GM12878 (cell line): ENCODE results near the gene STK17A. TPM values are rescaled to one million over a fixed set of nuclear protein-coding genes. Genes with fewer than 3 reads are reported as not detected.

Source experiments
- ATAC-seq: fragments of 200-7000 bp; cut with Tn5 transposase; 3 replicates; pipeline ENCODE4 v1.9.1; 2020; ENCODE audit warnings: mild to moderate bottlenecking, moderate library complexity
- BruUV-seq: library from RNA; stranded (reverse); fragments of 400-500 nt; replicated peaks from 2 replicates; lab custom pipeline; 2021; lab: Mats Ljungman, UMichigan
- CTCF ChIA-PET: fragments of 300-600 bp; sonication (Branson Sonifier 250); formaldehyde crosslinking; extraction: SDS; loops from one replicate; lab custom pipeline; 2021; ENCODE audit warnings: inconsistent platforms; lab: Yijun Ruan, JAX
- POLR2A ChIA-PET: fragments of 350-600 bp; formaldehyde crosslinking; extraction: SDS; loops from one replicate; lab custom pipeline; 2021; ENCODE audit warnings: inconsistent platforms; lab: Charles Lee
- RAD21 ChIA-PET: fragments of 300-600 bp; sonication (Branson Sonifier 250); formaldehyde crosslinking; loops from one replicate; lab custom pipeline; 2023; ENCODE audit warnings: antibody characterized with exemption; ENCODE audit not compliant: unreplicated experiment; lab: Charles Lee
- SMC1A ChIA-PET: fragments of 300-600 bp; sonication (Branson Sonifier 250); formaldehyde crosslinking; loops from one replicate; lab custom pipeline; 2023; ENCODE audit not compliant: unreplicated experiment, uncharacterized antibody; lab: Charles Lee
- DNase-seq: peaks from one replicate; pipeline ENCODE4 v3.0.0-alpha.2; 2011; ENCODE audit warnings: low read depth, low spot score
- FAIRE-seq: peaks from 3 replicates; lab custom pipeline; 2011; peaks lifted over from hg19 to GRCh38; lab: Jason Lieb, UNC
- H2AFZ ChIP-seq: 2 replicates; pipeline ENCODE4 v1.6.0; 2011; ENCODE audit warnings: low read depth, low read length, control low read depth; ENCODE audit not compliant: control insufficient read depth
- H3K27ac ChIP-seq: 2 replicates; pipeline ENCODE4 v1.5.1; 2011; ENCODE audit warnings: control low read depth; ENCODE audit not compliant: control insufficient read depth, insufficient read depth
- H3K27me3 ChIP-seq, 2 experiments: replicated peaks in 1 of 2; 2 replicates each; pipeline versions ENCODE4 v1.6.0 to v1.6.1; 2011; ENCODE audit warnings: low read length in 1 of 2; ENCODE audit not compliant: control insufficient read depth in 2 of 2, insufficient read depth in 2 of 2
- H3K36me3 ChIP-seq, 2 experiments: 2 replicates each; pipeline ENCODE4 v1.5.1; 2011; ENCODE audit warnings: low read length in 1 of 2; ENCODE audit not compliant: control insufficient read depth in 2 of 2, insufficient read depth in 2 of 2
- H3K4me1 ChIP-seq: 2 replicates; pipeline ENCODE4 v1.6.1; 2011; ENCODE audit warnings: mild to moderate bottlenecking, low read length, moderate library complexity, mixed read lengths; ENCODE audit not compliant: control insufficient read depth, insufficient read depth
- H3K4me2 ChIP-seq: 2 replicates; pipeline ENCODE4 v1.6.0; 2011; ENCODE audit warnings: control low read depth; ENCODE audit not compliant: control insufficient read depth, insufficient read depth
- H3K4me3 ChIP-seq: fragments of 200-600 bp; sonication (generic); 2 replicates; pipeline ENCODE4 v1.5.1; 2016
- H3K79me2 ChIP-seq: 2 replicates; pipeline ENCODE4 v1.6.0; 2011; ENCODE audit warnings: low read length; ENCODE audit not compliant: control insufficient read depth, insufficient read depth
- H3K9ac ChIP-seq: 2 replicates; pipeline ENCODE4 v1.8.0; 2011; ENCODE audit warnings: low read length, control low read depth, mixed read lengths; ENCODE audit not compliant: control insufficient read depth, insufficient read depth
- H3K9me3 ChIP-seq: replicated peaks from 3 replicates; pipeline ENCODE4 v1.5.1; 2011; ENCODE audit warnings: mild to moderate bottlenecking, low read length; ENCODE audit not compliant: control insufficient read depth, insufficient read depth
- H4K20me1 ChIP-seq: 2 replicates; pipeline ENCODE4 v1.6.0; 2011; ENCODE audit not compliant: control insufficient read depth, insufficient read depth
- ATF2 ChIP-seq: IDR thresholded peaks from 2 replicates; pipeline ENCODE4 v1.6.1; 2012; ENCODE audit warnings: low read length, inconsistent platforms
- BCL11A ChIP-seq: IDR thresholded peaks from 2 replicates; pipeline ENCODE4 v1.6.1; 2011; ENCODE audit warnings: low read depth, low read length
- BCLAF1 ChIP-seq: fragments of 450-650 bp; IDR thresholded peaks from 2 replicates; pipeline ENCODE4 v1.6.1; 2017; ENCODE audit warnings: antibody characterized with exemption, mild to moderate bottlenecking, moderate library complexity
- CTCF ChIP-seq, 3 experiments: IDR thresholded peaks in 2 of 3; conservative IDR thresholded peaks in 1 of 3; 2 replicates each; pipeline ENCODE4 v1.5.1; 2011; ENCODE audit warnings: low read depth in 3 of 3, low read length in 3 of 3, mild to moderate bottlenecking in 3 of 3, control low read depth in 2 of 3, moderate library complexity in 2 of 3, inconsistent platforms in 1 of 3, mixed read lengths in 1 of 3; ENCODE audit not compliant: control insufficient read depth in 2 of 3, insufficient read depth in 1 of 3; ENCODE audit errors: extremely low read depth in 1 of 3
- IRF4 ChIP-seq: IDR thresholded peaks from 2 replicates; pipeline ENCODE4 v1.6.1; 2011; ENCODE audit warnings: low read depth, low read length
- JUND ChIP-seq: IDR thresholded peaks from 2 replicates; pipeline ENCODE4 v1.6.1; 2012; ENCODE audit warnings: low read depth, mild to moderate bottlenecking, low read length, improper control_type of control experiment, moderate library complexity
- POU2F2 ChIP-seq: IDR thresholded peaks from 3 replicates; pipeline ENCODE4 v1.6.1; 2011; ENCODE audit warnings: low read depth, mild to moderate bottlenecking, low read length, borderline replicate concordance
- RAD21 ChIP-seq: IDR thresholded peaks from 2 replicates; pipeline ENCODE4 v1.6.1; 2011; ENCODE audit warnings: mild to moderate bottlenecking, low read depth, low read length, moderate library complexity; ENCODE audit not compliant: insufficient read depth
- RUNX3 ChIP-seq: IDR thresholded peaks from 2 replicates; pipeline ENCODE4 v1.6.1; 2012; ENCODE audit warnings: low read length, inconsistent platforms
- SUPT20H ChIP-seq: IDR thresholded peaks from 2 replicates; pipeline ENCODE4 v1.6.1; 2011; ENCODE audit warnings: low read depth, mild to moderate bottlenecking, low read length, moderate library complexity, borderline replicate concordance; ENCODE audit not compliant: control insufficient read depth
- TCF7 ChIP-seq: IDR thresholded peaks from 2 replicates; pipeline ENCODE4 v1.6.1; 2014; ENCODE audit warnings: antibody characterized with exemption, borderline replicate concordance
- USF2 ChIP-seq: IDR thresholded peaks from 2 replicates; pipeline ENCODE4 v1.6.1; 2011; ENCODE audit warnings: low read depth, low read length, improper control_type of control experiment, borderline replicate concordance
- WGBS: methylation state at CpG from one replicate; pipeline ENCODE4 v1.1.6; 2016; ENCODE audit warnings: low lambda C conversion rate; ENCODE audit not compliant: insufficient replicate concordance, insufficient coverage; ENCODE audit errors: missing lambda C conversion rate; 5-methylcytosine and 5-hydroxymethylcytosine counted together
- in situ Hi-C: fragments of 300-500 bp; cut with MboI; formaldehyde crosslinking; loops from 9 replicates; pipeline ENCODE4 v1.14.3; 2018; ENCODE audit warnings: mixed read lengths
- intact Hi-C: fragments of 100-400 bp; cut with micrococcal nuclease; formaldehyde crosslinking; loops from one replicate; pipeline ENCODE4 v1.14.2; 2022; ENCODE audit not compliant: unreplicated experiment
- polyA plus RNA-seq, 11 experiments: library from polyadenylated mRNA; depleted of rRNA in 4 of 11; unstranded in 6 of 11; stranded (reverse) in 5 of 11; fragments of >200 nt; fragmentation: Nextera tagmentation in 4 of 11; fragmentation: Illumina TruSeq in 1 of 11; extraction: Ambion mirVana in 4 of 11; extraction: Trizol in 1 of 11; gene quantifications; 1 replicate in 1 of 11; 2 replicates in 10 of 11; pipeline versions ENCODE4 v1.2.1 to v1.2.3, GENCODE V29; 2011 to 2016; ENCODE audit warnings: inconsistent platforms in 2 of 11, missing spikeins in 2 of 11, low read depth in 1 of 11
- total RNA-seq, 4 experiments: library from RNA; depleted of rRNA in 3 of 4; stranded (reverse); fragments of >200 nt in 3 of 4; fragmentation: Illumina TruSeq in 1 of 4; extraction: Trizol in 1 of 4; gene quantifications; 2 replicates each; pipeline versions ENCODE4 v1.2.1 to v1.2.3, GENCODE V29; 2013 to 2021

Gene STK17A
- total and polyA plus RNA-seq, 10 of the 15 experiments (the other 5 are each of a cell fraction or from before 2014, with no cell fraction given) = 18.5 to 91.6 (median 70.8) TPM

- H4K20me1 ChIP-seq = no peaks in the 10 kb centered on the region
- no peaks in the 10 kb centered on the region for H3K9me3 ChIP-seq
- DNase-seq (no peak), ATAC-seq (no peak), FAIRE-seq (no peak)
- POLR2A ChIA-PET = no interaction called here
- H3K27me3 ChIP-seq = no peaks in the 10 kb centered on the region; a peak in 1 of 4 replicates
- H3K4me3 ChIP-seq = no peak overlapping the region
- no peak overlapping the region for H3K4me2 ChIP-seq
- RAD21 ChIA-PET = no interaction called here
- no peak overlapping the region for H2AFZ ChIP-seq
- SMC1A ChIA-PET = no interaction called here
- no peak overlapping the region for H3K9ac ChIP-seq
- no peak overlapping the region for H3K27ac ChIP-seq
- CTCF ChIA-PET = no interaction called here
- no peaks in the 10 kb centered on the region for H3K79me2 ChIP-seq
- no TSS peak for BruUV-seq
- in situ Hi-C loops = no loop called here
- WGBS = 41% methylated on average over 6 of the region's 6 CpGs
- no peaks in the 10 kb centered on the region for H3K4me1 ChIP-seq
- no peaks in the 10 kb centered on the region for H3K36me3 ChIP-seq
- intact Hi-C loops = no loop called here
- TF ChIP-seq RAD21 (no peak), RUNX3 (no peak), JUND (no peak), USF2 (no peak), CTCF (IDR thresholded peaks at IDR 0.05 in 2 of 3, conservative IDR thresholded peaks at IDR 0.05 in 1 of 3; ENCODE audit: control insufficient read depth in 2 of 3, extremely low read depth in 1 of 3, insufficient read depth in 1 of 3, low read depth in 3 of 3, low read length in 3 of 3) (no peak), ATF2 (no peak), TCF7 (no peak), SUPT20H (no peak), POU2F2 (no peak), BCL11A (no peak), IRF4 (no peak), BCLAF1 (no peak)
These were observed 49.0 kb upstream of the STK17A start for GRCh38 chr7:43533801-43534479.
